GM21529 (cell line): ENCODE data around the gene ARHGAP9.
A peak's percentile ranks its signal among the peaks of the same experiment; 100 is the strongest.
"Not testable (repeated sequence)": the region's sequence is repeated elsewhere in the genome, so short reads cannot be mapped to it uniquely, and the experiment has no call there.

ENCODE experiments used
- ATAC-seq: cut with Tn5 transposase; IDR thresholded peaks from one replicate; pipeline ENCODE4 v1.9.1; 2021; ENCODE audit not compliant: unreplicated experiment

The ARHGAP9 gene

DNA sequence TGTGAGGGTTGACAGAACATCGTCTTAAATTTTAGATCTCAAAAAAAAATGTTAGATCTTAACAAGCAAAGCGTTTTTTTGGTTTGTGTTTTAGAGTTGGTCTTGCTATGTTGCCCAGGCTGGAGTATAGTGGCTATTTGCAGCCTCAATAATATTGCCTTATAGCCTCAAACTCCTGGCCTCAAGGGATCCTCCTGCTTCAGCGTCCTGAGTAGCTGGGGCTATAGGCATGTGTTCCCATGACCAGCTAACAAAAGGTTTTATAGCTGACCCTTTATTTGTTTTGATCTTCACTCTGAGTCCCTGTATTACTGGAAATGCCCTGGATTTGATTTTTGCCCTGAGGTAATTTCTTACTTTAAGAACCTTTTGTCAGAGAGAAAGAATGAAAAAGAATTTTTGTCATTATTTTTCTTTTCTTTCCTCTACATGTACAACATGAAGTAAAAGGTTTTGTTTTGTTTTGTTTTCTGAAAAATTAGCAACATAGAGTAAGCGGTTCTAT is 39.9 kb downstream of the ARHGAP9 start:
- ATAC-seq, result no peak

DNA sequence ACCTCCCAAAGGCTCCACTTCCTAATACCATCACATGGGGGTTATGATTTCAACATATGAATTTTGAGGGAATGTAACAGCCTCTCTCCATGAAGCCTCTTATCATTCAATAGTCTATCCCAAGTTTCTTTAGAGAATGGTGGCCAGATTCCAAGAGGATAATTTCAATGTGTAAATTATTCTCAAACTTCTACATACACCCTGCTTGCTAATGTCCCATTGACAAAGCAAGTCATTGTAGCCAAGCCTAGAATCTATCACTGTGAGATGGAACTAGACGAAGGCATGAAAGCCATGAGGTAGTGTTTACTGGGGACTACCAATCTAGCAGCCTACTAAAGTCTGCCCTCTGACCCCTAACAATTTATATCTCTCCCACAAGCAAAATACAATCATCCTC is 41.3 kb downstream of the ARHGAP9 start:
- ATAC-seq, result no peak

DNA sequence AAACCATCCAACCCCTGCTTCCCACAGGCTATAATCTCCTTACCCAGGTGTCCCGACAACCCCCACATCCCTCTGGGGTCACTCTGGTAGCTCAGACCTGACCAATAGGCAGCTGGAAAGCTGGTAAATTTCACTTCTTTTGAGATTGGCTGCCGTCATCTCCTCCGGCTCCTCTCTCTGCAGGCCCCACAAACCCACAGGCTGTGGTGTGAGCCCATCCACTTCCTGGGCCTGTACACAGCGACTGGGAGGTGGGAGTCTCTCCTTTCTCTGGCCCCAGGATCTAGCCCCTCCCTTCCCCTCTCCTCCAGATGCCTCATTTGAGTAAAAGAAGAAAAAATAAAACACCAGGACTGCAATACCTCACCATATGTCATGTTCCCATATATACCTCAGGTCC is 44.4 kb downstream of the ARHGAP9 start:
- ATAC-seq, result no peak

DNA sequence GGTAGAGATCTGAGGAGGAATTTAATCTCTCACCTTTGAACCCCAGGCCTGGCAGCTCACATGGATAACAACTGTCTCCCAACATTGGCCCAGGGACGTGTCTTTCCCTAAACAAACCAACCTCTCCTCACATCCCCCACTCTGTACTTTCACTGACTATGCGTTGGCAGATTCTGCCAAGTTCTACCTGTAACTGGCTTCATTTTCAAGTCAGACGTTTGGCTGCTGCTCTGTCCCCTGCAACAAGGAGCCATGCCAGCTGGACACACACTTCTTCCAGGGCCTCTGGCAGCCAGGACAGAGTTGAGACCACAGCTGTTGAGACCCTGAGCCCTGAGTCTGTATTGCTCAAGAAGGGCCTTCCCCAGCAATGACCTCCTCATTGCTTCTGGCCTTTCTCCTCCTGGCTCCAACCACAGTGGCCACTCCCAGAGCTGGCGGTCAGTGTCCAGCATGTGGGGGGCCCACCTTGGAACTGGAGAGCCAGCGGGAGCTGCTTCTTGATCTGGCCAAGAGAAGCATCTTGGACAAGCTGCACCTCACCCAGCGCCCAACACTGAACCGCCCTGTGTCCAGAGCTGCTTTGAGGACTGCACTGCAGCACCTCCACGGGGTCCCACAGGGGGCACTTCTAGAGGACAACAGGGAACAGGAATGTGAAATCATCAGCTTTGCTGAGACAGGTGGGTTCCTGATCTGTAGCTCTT is 45.0 kb downstream of the ARHGAP9 start, which contains the start of gene INHBC:
Gene INHBC, plus strand, starts transcription at position 268 of the 707 bp plus-strand sequence. Its CDS starts 103 bp downstream, at position 371.
- no peak for ATAC-seq

DNA sequence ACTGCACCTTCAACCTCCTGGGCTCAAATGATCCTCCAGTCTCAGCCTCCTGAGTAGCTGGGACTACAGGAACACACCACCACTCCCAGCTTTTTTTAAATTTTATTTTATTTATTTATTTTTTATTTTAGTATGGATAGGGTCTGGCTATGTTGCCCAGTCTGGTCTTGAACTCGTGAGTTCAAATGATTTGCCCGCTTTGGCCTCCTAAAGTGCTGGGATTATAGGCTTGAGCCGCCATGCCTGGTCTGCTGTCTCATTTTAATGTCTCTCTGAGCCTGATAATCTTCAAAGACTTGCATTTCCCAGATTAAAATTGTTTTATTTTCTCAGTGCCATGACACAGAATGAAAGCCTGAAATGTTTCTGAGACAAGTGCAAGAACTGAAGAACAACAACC is 46.3 kb downstream of the ARHGAP9 start:
- no peak for ATAC-seq

DNA sequence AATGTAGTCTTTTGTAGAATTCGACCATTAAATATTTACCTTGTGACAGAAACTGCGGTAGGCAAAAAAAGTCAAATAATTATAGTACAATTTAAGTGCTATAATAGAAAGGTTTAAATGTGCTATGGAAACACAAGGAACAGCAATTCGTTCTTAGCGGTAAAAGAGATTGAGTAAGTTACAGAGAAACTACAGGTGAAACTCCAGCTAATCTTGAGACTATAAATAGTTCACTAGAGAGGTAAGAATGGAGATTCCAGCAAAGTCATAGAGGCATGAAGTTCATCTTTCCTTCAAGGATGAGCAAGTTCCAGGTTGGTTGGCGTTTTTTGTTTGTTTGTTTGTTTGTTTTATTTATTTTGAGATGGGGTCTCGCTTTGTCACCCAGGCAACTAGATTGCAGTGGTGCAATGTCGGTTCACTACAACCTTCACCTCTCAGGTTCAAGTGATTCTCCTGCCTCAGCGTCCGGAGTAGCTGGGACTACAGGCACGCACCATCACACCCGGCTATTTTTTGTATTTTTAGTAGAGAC is 47.9 kb downstream of the ARHGAP9 start:
- ATAC-seq, result no peak

DNA sequence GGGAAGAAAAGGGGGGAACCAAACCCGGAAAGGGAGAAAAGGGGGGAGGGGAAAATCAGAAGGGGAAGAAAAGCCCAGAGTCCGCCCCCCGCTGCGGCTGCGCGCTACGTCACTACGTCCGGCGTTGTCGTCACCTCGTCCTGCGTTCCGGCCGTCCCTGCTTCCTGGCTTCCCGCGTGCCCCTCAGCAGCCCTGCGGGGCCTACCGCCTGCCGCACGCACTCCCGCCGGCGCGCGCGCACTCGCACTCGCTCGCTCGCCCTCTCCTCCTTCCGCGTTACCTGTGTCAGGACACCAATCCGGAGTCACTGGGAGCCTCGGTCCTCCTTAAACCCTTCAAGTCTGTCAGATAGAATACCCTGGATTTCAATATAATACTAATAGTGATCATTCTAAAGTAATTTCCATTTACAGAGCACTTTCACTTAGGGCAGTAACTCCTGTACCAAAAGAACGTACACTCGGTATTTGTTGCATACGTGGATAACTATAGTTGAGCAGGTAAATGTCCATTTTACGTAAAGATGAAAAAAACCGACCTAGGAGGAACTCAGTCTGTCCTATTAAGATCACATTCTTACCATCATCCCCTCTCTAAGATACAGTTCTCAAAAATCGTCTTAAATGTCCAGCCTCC is 48.6 kb downstream of the ARHGAP9 start, which contains the start of gene R3HDM2:
Gene R3HDM2, minus strand, starts transcription at position 113 of the 636 bp plus-strand sequence. CDS start 120,615 bp downstream, outside the sequence.
- ATAC-seq, result peak; percentile 94

DNA sequence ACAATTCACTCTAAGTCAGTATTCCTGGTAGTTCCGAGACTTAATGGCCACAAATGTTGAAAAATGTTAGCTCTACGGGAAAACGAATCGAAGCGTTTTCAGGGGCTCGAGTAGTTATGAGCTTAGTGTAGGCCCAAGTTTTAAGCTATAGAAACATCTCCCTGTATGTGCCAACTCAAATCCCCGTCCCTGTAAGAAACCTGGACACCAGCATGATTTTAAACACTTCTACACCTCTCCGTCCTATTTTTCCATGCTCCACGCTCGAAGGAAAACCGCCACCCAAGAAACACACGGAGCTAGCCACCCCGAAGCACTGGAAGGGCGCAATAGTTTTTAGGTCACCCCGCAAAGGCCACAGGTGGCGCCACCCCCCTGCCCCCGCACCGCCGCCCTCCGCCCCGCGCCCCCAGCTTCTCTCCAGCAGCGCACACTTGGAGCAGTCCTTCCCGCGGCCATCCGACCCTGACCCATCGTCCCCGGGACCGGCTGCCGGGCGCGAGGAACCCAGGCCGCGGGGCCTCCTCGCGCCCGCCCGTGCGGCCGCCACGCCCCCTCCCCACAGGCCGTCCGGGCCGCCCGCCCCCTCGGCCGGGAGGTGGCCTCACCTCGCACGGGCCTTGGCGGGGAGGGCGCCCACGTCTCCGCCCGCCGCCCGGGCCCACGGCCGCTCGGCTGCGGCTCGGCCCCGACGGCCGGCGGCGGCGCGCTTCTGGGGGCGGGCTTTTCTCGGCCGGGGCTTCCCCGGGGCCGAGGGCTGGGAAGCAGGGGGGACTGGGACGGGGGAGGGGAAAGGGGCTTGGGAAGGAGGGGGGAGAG is 49.3 kb downstream of the ARHGAP9 start:
- ATAC-seq, result peak; percentile 43

DNA sequence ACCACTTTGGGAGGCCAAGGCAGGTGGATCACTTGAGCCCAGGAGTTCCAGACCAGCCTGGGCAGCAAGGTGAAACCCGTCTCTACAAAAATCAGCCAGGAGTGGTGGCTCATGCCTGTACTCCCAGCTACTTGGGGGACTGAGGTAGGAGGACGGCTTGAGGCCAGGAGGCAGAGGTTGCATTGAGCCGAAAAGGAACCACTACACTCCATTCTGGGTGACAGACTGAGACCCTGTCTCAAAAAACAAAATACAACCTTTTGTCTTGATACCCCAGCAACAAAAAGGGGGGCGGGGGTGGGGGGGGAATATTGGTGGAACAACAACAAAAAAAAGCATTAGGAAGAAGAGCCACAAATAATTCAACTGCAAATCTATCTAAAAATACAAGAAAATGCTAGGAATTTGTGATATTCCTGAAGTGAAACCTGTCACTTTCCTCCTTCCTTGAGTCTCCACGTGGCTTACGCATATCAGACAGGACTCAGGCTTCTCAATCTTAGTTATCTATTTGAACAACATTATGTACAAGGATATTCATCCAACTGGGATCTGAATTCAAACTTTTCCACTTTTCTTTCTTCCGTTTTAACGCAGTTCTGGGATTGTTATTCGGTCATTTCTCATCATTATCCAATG is 50.1 kb downstream of the ARHGAP9 start:
- no peak for ATAC-seq

DNA sequence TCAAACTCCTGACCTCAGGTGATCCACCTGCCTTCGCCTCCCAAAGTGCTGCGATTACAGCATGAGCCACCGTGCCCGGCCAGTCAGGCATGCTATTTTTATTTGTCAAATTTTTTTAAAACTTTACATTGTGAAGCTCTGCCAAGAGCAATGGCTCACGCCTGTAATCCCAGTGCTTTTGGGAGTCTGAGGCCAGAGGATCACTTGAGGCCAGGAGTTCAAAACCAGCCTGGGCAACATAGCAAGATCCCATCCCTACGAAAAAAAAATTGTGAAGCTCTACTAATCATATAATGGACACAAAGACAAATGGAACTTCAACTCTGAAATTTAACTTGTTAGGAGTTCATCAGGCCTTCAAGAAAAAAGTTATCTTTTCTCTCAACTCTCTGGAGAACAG is 50.7 kb downstream of the ARHGAP9 start:
- no peak for ATAC-seq

DNA sequence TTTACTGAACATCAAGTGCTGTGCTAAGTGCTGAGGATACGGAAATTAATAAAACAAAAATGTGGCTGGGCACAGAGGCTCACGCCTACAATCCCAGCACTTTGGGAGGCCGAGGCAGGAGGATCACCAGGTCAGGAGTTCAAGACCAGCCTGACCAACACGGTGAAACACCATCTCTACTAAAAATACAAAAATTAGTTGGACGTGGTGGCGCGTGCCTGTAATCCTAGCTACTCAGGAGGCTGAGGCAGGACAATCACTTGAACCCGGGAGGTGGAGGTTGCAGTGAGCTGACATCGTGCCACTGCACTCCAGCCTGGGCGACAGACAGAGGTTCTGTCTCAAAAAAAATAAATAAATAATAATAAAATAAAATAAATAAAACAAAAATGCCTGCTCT is 52.7 kb downstream of the ARHGAP9 start:
- not testable (repeated sequence) for ATAC-seq
